CD4-positive, alpha-beta memory T cell (primary cell): ENCODE data around the gene FLNC. TPM values are rescaled to one million over a fixed set of nuclear protein-coding genes. Genes with fewer than 3 reads are reported as not detected.

Experiments
- CTCF ChIA-PET: fragments of 350-600 bp; sonication (Branson Sonifier 250); formaldehyde crosslinking; loops from one replicate; lab custom pipeline; 2021; ENCODE audit warnings: inconsistent platforms; ENCODE audit not compliant: partially characterized antibody; lab: Charles Lee
- POLR2A ChIA-PET: fragments of 350-600 bp; sonication (Branson Sonifier 250); formaldehyde crosslinking; loops from one replicate; lab custom pipeline; 2021; ENCODE audit not compliant: partially characterized antibody; lab: Charles Lee
- DNase-seq, 5 donors: peaks; one replicate each; pipeline versions ENCODE4 v3.0.0 to v3.0.0-alpha.2; 2020 to 2022; ENCODE audit warnings: mixed read lengths in 1 of 5
- H3K27ac ChIP-seq: one replicate; pipeline ENCODE4 v1.7.0; 2013; ENCODE audit warnings: low read depth, low read length
- H3K27me3 ChIP-seq: 2 replicates; pipeline ENCODE4 v1.7.0; 2013; ENCODE audit warnings: mild to moderate bottlenecking, low read length, moderate library complexity; ENCODE audit not compliant: insufficient read depth
- H3K36me3 ChIP-seq: 2 replicates; pipeline ENCODE4 v1.7.0; 2013; ENCODE audit warnings: mild to moderate bottlenecking, low read length, moderate library complexity; ENCODE audit not compliant: insufficient read depth
- H3K4me1 ChIP-seq: 2 replicates; pipeline ENCODE4 v1.7.0; 2013; ENCODE audit warnings: mild to moderate bottlenecking, low read length, moderate library complexity; ENCODE audit not compliant: insufficient read depth
- H3K4me3 ChIP-seq, 2 donors: one replicate each; pipeline ENCODE4 v1.7.0; 2013; ENCODE audit warnings: low read length in 2 of 2, mild to moderate bottlenecking in 1 of 2
- H3K9me3 ChIP-seq, 2 donors: one replicate each; pipeline ENCODE4 v1.7.0; 2013; ENCODE audit warnings: low read length in 2 of 2, control low read depth in 1 of 2; ENCODE audit not compliant: control insufficient read depth in 1 of 2
- H3K27ac Mint-ChIP-seq, 7 donors: one replicate each; pipeline ENCODE4 v1.8.0; 2020 to 2021; ENCODE audit warnings: mixed read lengths in 7 of 7, mild to moderate bottlenecking in 6 of 7, inconsistent platforms in 3 of 7, moderate library complexity in 3 of 7
- H3K27me3 Mint-ChIP-seq, 2 donors: one replicate each; pipeline ENCODE4 v1.8.0; 2020 to 2021; ENCODE audit warnings: mixed read lengths in 2 of 2
- H3K36me3 Mint-ChIP-seq, 2 donors: one replicate each; pipeline ENCODE4 v1.8.0; 2020 to 2021; ENCODE audit warnings: mixed read lengths in 2 of 2, inconsistent platforms in 1 of 2, mild to moderate bottlenecking in 1 of 2
- H3K4me1 Mint-ChIP-seq, 4 donors: one replicate each; pipeline ENCODE4 v1.8.0; 2020 to 2021; ENCODE audit warnings: mixed read lengths in 4 of 4, mild to moderate bottlenecking in 1 of 4
- H3K4me3 Mint-ChIP-seq, 8 donors: one replicate each; pipeline ENCODE4 v1.8.0; 2020 to 2021; ENCODE audit warnings: mixed read lengths in 8 of 8, mild to moderate bottlenecking in 7 of 8, moderate library complexity in 6 of 8, inconsistent platforms in 3 of 8
- H3K9me3 Mint-ChIP-seq, 8 donors: one replicate each; pipeline ENCODE4 v1.8.0; 2020 to 2021; ENCODE audit warnings: mixed read lengths in 8 of 8, mild to moderate bottlenecking in 5 of 8, inconsistent platforms in 3 of 8, moderate library complexity in 1 of 8
- intact Hi-C: fragments of 100-400 bp; cut with micrococcal nuclease; formaldehyde crosslinking; loops from one replicate; pipeline ENCODE4 v1.15.1; 2023
- polyA plus RNA-seq, 2 donors: library from polyadenylated mRNA; unstranded; fragments of 300-500 nt; fragmentation: Illumina TruSeq; gene quantifications; one replicate each; pipeline ENCODE4 v1.2.3, GENCODE V29; 2021
- total RNA-seq, 2 experiments: library from RNA; stranded (reverse); gene quantifications; one replicate each; pipeline ENCODE4 v1.2.3, GENCODE V29; 2021

FLNC gene
- total and polyA plus RNA-seq, 4 experiments from 2014 or later = 0.06 TPM; not detected in 3

DNA sequence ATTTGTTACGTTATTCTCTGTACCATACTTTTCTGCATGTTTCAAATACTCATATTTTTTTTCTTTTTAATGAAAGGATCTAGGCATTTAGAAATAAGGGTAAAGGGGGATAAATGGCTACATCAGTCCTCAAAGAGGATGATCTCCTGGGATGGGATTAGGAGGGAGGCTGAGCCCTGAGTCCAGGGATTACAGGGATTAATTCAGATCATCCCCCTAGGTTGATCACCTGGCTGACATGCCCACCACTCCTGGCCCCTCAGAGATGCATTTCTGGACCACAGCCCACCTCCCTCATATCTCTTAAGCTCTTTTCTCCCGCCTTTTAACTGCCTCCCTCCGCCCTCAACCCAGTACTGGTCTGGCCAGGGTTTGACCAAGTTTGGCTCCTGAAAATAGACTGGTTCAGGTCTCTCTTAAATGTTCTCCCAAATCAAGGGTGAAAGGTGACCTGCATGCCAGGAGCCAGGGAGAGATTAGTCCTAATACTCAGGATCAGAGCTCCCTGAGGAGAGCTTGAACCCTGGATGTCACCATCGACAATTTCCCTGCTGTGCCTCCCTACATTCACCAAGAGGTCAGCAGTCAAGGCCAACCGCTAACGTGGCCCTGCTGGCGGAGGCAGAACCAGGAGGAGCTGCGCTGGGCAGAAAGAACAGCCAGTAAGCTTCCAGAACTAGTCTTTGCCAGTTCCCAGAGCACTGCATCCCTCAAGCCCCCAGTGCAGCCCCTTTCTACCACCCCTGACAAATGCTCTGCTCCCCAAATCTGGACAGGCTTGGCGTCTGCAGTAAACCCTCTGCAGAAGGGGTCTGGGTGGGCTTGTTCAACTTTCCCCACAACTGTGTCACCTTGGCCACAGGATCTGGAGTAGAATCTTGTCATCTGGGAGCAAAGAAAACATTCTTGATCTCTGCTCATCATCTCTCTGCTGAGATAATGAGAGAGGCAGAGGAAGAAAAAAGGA, 41.5 kb upstream of the FLNC start:
- Mint-ChIP-seq H3K27ac (peak overlapping the region; percentile 26 to 81 (median 73)), H3K4me1 (peaks cover 7 to 23% (median 15%) of the 10 kb centered on the region in 4 donors), H3K27me3 (no peaks in the 10 kb centered on the region), H3K9me3 (no peaks in the 10 kb centered on the region), H3K36me3 (no peaks in the 10 kb centered on the region), H3K4me3 (peak overlapping the region in 6 of 8 donors; percentile 40 to 93 (median 86))
- no peaks in the 10 kb centered on the region for H3K36me3 ChIP-seq
- no peak for DNase-seq
- H3K9me3 ChIP-seq = no peaks in the 10 kb centered on the region
- H3K4me1 ChIP-seq = peaks cover 15% of the 10 kb centered on the region
- H3K4me3 ChIP-seq = no peak overlapping the region
- ChIA-PET POLR2A (no interaction called here), CTCF (interaction anchor here (0.8 kb wide), 1 partner anchor 8 kb away, joined by 3 read pairs; no protein-coding TSS in a partner anchor)
- no peak overlapping the region for H3K27ac ChIP-seq
- intact Hi-C loops = no loop called here
- no peaks in the 10 kb centered on the region for H3K27me3 ChIP-seq

DNA sequence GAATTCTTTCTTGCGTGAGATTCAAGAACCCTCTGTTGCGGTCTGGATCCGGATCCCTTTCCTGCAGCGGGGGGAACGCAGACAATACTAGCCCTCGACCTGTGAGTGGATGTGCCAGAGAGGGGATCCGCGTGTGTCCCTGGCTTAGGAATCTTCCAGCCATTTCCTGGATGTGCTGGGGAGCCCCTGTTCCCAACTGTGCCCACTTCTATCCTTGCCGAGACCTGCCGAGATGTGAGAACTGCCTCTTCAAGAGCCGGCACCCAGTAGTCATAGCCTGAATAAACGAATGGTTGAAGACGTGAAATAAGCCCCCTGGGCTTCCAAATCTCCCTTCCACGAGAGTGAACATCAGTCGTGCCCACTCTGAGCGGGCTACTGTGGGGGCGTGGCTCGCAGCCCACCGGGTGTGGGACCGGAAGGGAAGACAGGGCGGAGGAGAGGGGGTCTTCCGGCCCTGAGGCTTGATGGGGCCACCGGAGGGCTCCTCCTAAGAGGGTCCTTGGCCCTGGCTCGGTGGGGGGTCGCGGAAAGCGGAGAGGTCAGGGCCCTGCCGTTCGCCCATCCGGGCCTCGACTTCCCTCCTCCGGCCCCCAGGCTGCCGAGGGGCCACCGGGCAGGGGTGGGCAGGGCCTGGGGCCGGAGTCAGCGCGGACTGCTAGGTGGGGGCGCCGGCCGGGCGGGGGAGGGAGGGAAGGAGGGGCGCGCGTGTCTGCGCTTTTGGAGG, 39.7 kb upstream of the FLNC start:
- peak in 1 of 5 donors; percentile 6 for DNase-seq
- Histone ChIP-seq H3K4me3 (peak overlapping the region in 1 of 2 donors; percentile 62), H3K27ac (peak overlapping the region; percentile 48), H3K36me3 (no peaks in the 10 kb centered on the region), H3K4me1 (peaks cover 15% of the 10 kb centered on the region), H3K27me3 (no peaks in the 10 kb centered on the region), H3K9me3 (no peaks in the 10 kb centered on the region)
- Mint-ChIP-seq H3K27ac (peak overlapping the region; percentile 61 to 94 (median 82)), H3K4me3 (peak overlapping the region; percentile 85 to 93 (median 88)), H3K36me3 (peaks cover 0 to 3% of the 10 kb centered on the region in 2 donors), H3K9me3 (no peaks in the 10 kb centered on the region), H3K27me3 (no peaks in the 10 kb centered on the region), H3K4me1 (peaks cover 9 to 25% (median 17%) of the 10 kb centered on the region in 4 donors)
- intact Hi-C loops = loop anchor here (2.0 kb wide), 2 partner anchors 52 to 72 kb away; partner anchors contain the start of genes ATP6V1F and CALU
- CTCF ChIA-PET = no interaction called here
- POLR2A ChIA-PET = interaction anchor here (1.1 to 2.0 kb wide), 5 partner anchors 11 to 93 kb away, joined by 3 to 11 read pairs (median 6); partner anchors contain the start of genes ATP6V1F and CALU

DNA sequence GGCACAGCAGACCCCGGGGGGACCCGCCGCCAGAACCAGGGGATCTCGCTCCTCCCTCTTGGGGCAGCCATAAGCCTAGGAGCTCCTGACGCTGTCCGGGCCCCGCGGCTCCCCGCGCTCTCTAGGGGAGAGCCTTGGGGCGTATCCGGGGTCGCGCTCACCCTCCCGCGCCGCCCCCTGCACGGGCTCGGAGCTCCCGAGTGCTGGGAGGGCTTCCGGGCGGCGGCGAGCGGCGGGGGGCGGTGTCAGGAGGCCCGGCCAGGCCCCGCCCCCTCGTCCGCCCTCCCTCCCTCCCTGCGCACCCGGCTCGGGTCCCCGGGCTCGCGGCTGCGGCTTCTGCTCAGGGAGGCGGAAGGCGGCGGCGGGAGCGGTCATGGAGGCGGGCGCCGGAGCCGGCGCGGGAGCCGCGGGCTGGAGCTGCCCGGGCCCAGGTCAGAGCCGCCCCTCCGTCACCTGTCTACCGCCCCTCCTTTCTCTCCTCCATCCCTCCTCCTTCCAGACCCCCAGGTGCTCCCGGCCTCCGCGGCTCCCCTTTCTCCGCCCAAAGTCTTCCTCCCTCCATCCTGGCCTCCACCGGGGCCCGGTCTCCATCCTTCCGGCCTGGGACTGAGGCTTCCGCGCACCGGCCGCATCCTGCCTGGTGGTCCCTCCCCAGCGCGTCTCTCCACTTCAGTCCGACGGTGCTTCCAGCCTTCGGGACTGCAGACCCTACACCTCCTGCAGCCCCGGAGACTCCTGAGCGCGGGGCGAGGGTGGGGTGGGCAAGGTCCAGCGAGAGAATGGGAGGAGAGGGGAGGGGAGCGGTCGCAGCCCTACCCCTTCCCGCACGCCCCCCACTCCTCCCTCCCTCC, 38.9 kb upstream of the FLNC start, which contains the start of gene CCDC136:
CCDC136 (plus strand) TSS at position 848 of the 851 bp plus-strand sequence. CDS start 444 bp downstream, outside the sequence.
- Mint-ChIP-seq H3K27me3 (no peaks in the 10 kb centered on the region), H3K27ac (peak within 1 kb of the TSS in 6 of 7 donors; percentile 14 to 82 (median 56)), H3K4me3 (peak within 1 kb of the TSS; percentile 67 to 88 (median 80)), H3K9me3 (no peaks in the 10 kb centered on the region), H3K36me3 (peaks cover 0 to 3% of the 10 kb centered on the region in 2 donors), H3K4me1 (peaks cover 9 to 25% (median 16%) of the 10 kb centered on the region in 4 donors)
- peak; percentile 78 to 81 (median 79) for DNase-seq
- POLR2A ChIA-PET = interaction anchor here (1.1 to 2.0 kb wide), 5 partner anchors 11 to 92 kb away, joined by 3 to 11 read pairs (median 6); partner anchors contain the start of genes ATP6V1F and CALU
- CTCF ChIA-PET = no interaction called here
- Histone ChIP-seq H3K27ac (peak within 1 kb of the TSS; percentile 48), H3K4me3 (peak within 1 kb of the TSS; percentile 42 to 62), H3K4me1 (peaks cover 15% of the 10 kb centered on the region), H3K27me3 (no peaks in the 10 kb centered on the region), H3K9me3 (no peaks in the 10 kb centered on the region), H3K36me3 (no peaks in the 10 kb centered on the region)
- intact Hi-C loops = loop anchor here (2.0 kb wide), 2 partner anchors 53 to 71 kb away; partner anchors contain the start of genes ATP6V1F and CALU

DNA sequence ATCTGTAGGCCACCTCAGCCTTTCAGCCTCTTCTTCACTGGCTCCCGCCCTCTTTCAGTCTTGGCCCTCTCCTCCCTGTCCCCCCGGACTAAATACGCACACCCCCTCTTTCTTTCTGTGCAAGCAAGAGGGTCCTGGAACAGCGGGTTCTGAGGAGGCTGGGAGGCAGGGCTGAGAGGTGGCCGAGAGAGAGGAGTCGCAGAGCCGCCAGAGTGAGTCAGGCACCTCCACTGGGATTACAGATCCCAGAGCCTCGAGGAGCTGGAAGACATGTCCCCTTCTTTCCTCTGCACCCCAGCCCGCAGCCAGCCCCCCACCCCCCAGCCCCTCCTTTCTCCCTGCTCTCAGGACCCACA, 38.3 kb upstream of the FLNC start:
- Histone ChIP-seq H3K9me3 (no peaks in the 10 kb centered on the region), H3K36me3 (no peaks in the 10 kb centered on the region), H3K4me3 (peak overlapping the region; percentile 42 to 62), H3K27me3 (no peaks in the 10 kb centered on the region), H3K27ac (peak overlapping the region; percentile 42), H3K4me1 (peaks cover 15% of the 10 kb centered on the region)
- CTCF ChIA-PET = no interaction called here
- Mint-ChIP-seq H3K27ac (peak overlapping the region in 1 of 7 donors; percentile 25), H3K9me3 (no peaks in the 10 kb centered on the region), H3K36me3 (peaks cover 0 to 3% of the 10 kb centered on the region in 2 donors), H3K4me1 (peaks cover 9 to 25% (median 16%) of the 10 kb centered on the region in 4 donors), H3K27me3 (no peaks in the 10 kb centered on the region), H3K4me3 (peak overlapping the region; percentile 67 to 88 (median 80))
- intact Hi-C loops = loop anchor here (2.0 kb wide), 2 partner anchors 53 to 71 kb away; partner anchors contain the start of genes ATP6V1F and CALU
- POLR2A ChIA-PET = interaction anchor here (1.2 to 2.0 kb wide), 3 partner anchors 12 to 91 kb away, joined by 3 to 8 read pairs (median 3); partner anchors contain the start of gene ATP6V1F
- DNase-seq = no peak

DNA sequence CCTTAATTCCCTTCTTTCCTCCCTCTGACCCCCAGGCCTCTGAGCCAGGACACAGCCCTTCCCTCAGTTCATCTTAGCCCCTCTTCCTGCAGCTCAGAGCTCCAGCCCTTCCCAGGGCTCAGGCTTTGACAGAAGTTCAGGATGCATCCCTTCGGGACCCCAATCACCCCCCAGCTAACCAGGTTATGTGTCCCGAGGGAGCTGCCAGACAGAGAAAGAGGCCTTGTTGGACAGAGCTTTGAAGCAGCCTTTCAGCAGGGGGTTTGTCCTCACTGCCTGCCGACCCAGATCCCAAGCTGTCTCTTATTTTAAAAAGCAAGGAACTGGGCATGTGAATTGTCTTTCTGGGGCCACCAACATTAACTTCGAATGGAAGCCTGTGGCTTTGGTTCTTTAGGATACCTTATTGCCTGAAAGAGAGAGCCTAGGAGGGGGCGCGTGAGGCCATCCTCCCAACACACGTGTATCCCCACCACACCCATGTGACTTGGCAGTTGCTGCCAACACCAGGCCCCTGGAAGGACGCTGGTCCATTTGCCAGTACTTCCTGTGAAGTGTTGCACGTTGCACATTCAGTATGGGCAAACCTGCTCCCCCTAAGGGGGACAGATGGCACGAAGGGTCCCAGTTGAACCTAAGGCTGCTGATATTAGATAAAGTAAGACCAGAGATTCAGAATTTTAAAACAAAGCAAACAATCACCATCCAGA, 37.6 kb upstream of the FLNC start:
- peak overlapping the region; percentile 26 to 85 (median 60) for H3K4me3 Mint-ChIP-seq
- intact Hi-C loops = no loop called here
- Histone ChIP-seq H3K9me3 (no peaks in the 10 kb centered on the region), H3K36me3 (no peaks in the 10 kb centered on the region), H3K4me1 (peaks cover 15% of the 10 kb centered on the region), H3K27me3 (no peaks in the 10 kb centered on the region), H3K27ac (no peak overlapping the region), H3K4me3 (no peak overlapping the region)
- peaks cover 0 to 9% of the 10 kb centered on the region in 2 donors for H3K36me3 Mint-ChIP-seq
- POLR2A ChIA-PET = interaction anchor here (2.0 kb wide), 1 partner anchor 70 kb away, joined by 8 read pairs; the partner anchor contains the start of gene ATP6V1F
- peak overlapping the region in 4 of 7 donors; percentile 6 to 57 (median 42) for H3K27ac Mint-ChIP-seq
- peaks cover 6 to 23% (median 16%) of the 10 kb centered on the region in 4 donors for H3K4me1 Mint-ChIP-seq
- CTCF ChIA-PET = no interaction called here
- no peak for DNase-seq
- H3K9me3 Mint-ChIP-seq = no peaks in the 10 kb centered on the region
- no peaks in the 10 kb centered on the region for H3K27me3 Mint-ChIP-seq

DNA sequence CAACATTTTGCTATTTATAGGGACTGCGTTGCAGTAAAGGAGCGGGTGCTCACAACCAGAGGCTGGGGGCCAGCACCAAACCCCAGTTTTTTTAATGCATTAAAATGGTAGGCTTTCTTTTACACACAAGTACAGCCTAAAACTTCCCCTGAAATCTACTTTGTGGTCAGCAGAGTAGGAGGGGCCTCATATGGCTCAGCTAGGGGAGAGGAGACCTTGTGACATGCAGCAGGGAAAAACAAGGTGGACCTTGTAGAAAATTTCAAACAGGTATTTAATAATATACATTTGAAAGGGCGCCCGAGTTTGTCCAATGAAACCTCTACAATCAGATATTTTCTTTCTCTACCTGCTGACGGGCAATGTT, 37.0 kb upstream of the FLNC start:
- H3K4me1 ChIP-seq = peaks cover 15% of the 10 kb centered on the region
- Mint-ChIP-seq H3K9me3 (no peaks in the 10 kb centered on the region), H3K27me3 (no peaks in the 10 kb centered on the region), H3K27ac (peak overlapping the region in 1 of 7 donors; percentile 53), H3K4me1 (peaks cover 6 to 23% (median 15%) of the 10 kb centered on the region in 4 donors), H3K4me3 (peak overlapping the region in 2 of 8 donors; percentile 32 to 66), H3K36me3 (peaks cover 0 to 9% of the 10 kb centered on the region in 2 donors)
- no peaks in the 10 kb centered on the region for H3K27me3 ChIP-seq
- ChIA-PET POLR2A (no interaction called here), CTCF (no interaction called here)
- no peak for DNase-seq
- H3K36me3 ChIP-seq = no peaks in the 10 kb centered on the region
- intact Hi-C loops = no loop called here
- H3K4me3 ChIP-seq = no peak overlapping the region
- H3K27ac ChIP-seq = no peak overlapping the region
- no peaks in the 10 kb centered on the region for H3K9me3 ChIP-seq
